Gastrocnemius medialis (tissue), 4 donors: ENCODE results near the gene PDE9A. TPM values are rescaled to one million over a fixed set of nuclear protein-coding genes. Genes with fewer than 3 reads are reported as not detected.

Experiments
- ATAC-seq, 2 donors: fragments of 150-250 bp; one replicate each; pipeline ENCODE4 v1.9.1; 2016
- DNase-seq, 2 donors: peaks; one replicate each; pipeline ENCODE4 v3.0.0-alpha.2; 2019
- H3K27ac ChIP-seq, 4 donors: fragments of 200-600 bp; sonication (generic); 1 replicate in 1 of 4; 2 replicates in 3 of 4; pipeline ENCODE4 v1.5.1; 2016 to 2018; ENCODE audit warnings: mild to moderate bottlenecking in 2 of 4, moderate library complexity in 1 of 4
- H3K27me3 ChIP-seq, 3 donors: fragments of 200-600 bp; sonication (generic) in 2 of 3; 1 replicate in 1 of 3; 2 replicates in 2 of 3; pipeline versions ENCODE4 v1.5.1 to v1.6.0; 2016 to 2019; ENCODE audit warnings: mild to moderate bottlenecking in 1 of 3, moderate library complexity in 1 of 3
- H3K36me3 ChIP-seq, 2 donors: fragments of 200-600 bp; sonication (generic) in 1 of 2; one replicate each; pipeline ENCODE4 v1.5.1; 2017 to 2018
- H3K4me1 ChIP-seq, 2 donors: fragments of 200-600 bp; sonication (generic) in 1 of 2; one replicate each; pipeline ENCODE4 v1.5.1; 2016 to 2017; ENCODE audit warnings: mild to moderate bottlenecking in 2 of 2
- H3K4me3 ChIP-seq, 4 donors: fragments of 200-600 bp; sonication (generic) in 3 of 4; 1 replicate in 1 of 4; 2 replicates in 3 of 4; pipeline ENCODE4 v1.5.1; 2016 to 2019; ENCODE audit warnings: mild to moderate bottlenecking in 2 of 4
- H3K9me3 ChIP-seq, 3 donors: fragments of 200-600 bp; sonication (generic) in 2 of 3; 1 replicate in 1 of 3; 2 replicates in 2 of 3; pipeline ENCODE4 v1.5.1; 2016 to 2019
- POLR2A ChIP-seq, 2 donors: fragments of 450-650 bp; IDR thresholded peaks; one replicate each; pipeline ENCODE4 v1.6.1; 2017; ENCODE audit warnings: antibody characterized with exemption in 2 of 2, mild to moderate bottlenecking in 2 of 2, moderate library complexity in 2 of 2
- in situ Hi-C, 4 donors: fragments of 200-750 bp; cut with MboI; loops; one replicate each; pipeline versions ENCODE4 v1.15.0 to v1.8.0; 2017; ENCODE audit warnings: low sequenced_read_pairs in 4 of 4
- intact Hi-C: fragments of 100-400 bp; cut with DNase I; formaldehyde crosslinking; loops from one replicate; pipeline ENCODE4 v1.15.1; 2023; ENCODE audit warnings: low total_unique reads
- total RNA-seq, 4 donors: library from RNA; depleted of rRNA; stranded (reverse); fragments of >200 nt; gene quantifications; one replicate each; pipeline versions ENCODE4 v1.1.0 to v1.2.3, GENCODE V29; 2016
- TF ChIP-seq, protein P1 (sequence below), 5 experiments: fragments of 450-650 bp in 3 of 5; fragments of 200-600 bp in 2 of 5; sonication (generic) in 2 of 5; IDR thresholded peaks in 4 of 5; conservative IDR thresholded peaks in 1 of 5; 1 replicate in 4 of 5; 2 replicates in 1 of 5; pipeline ENCODE4 v1.5.1; 2016 to 2019; ENCODE audit warnings: antibody characterized with exemption in 5 of 5, mild to moderate bottlenecking in 3 of 5, moderate library complexity in 3 of 5

Gene PDE9A
- total RNA-seq, 4 donors from 2014 or later, result 1.4 to 4.5 (median 1.8) TPM

DNA sequence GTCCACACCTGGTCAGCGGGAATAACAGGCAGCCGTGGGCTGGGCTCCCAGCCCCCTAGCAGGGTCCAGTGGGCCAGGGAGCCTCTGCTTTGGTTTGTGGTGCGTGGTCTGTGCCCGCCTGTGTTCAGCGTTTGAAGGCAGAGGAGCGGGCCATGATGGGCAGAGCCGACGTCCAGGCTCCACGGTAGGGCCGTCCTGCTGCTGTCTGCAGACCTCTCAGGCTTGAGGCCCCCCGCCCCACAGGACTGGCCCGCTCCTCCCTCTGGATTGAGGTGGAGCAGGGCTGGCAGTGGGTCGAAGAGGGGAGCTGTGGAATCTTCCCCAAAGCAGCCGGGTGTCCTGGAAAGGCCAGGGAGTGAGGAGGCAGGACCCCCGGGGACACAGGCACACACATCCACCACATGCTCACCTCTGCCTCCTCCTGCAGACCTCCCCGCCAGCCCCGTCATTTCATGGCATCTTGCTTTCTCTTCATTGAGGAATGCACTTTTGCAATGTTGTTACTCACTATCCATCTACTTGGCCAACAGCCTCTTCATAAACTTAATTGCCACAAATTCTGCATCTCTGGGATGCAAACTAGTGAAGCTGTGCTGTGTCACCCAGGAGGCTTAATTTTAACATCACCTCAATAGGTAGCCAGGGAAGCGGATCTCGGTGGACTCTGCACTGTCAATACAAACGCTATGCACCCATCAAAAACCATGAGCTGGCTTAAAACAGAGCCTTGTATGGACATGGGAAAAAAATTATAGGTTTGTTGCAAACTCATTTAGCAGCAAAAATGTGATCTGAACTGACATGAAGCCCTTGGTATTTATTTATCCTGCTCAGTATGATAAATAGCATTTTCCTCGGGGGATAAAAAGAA is 85.9 kb downstream of the PDE9A start:
- in situ Hi-C loops, result no loop called here

DNA sequence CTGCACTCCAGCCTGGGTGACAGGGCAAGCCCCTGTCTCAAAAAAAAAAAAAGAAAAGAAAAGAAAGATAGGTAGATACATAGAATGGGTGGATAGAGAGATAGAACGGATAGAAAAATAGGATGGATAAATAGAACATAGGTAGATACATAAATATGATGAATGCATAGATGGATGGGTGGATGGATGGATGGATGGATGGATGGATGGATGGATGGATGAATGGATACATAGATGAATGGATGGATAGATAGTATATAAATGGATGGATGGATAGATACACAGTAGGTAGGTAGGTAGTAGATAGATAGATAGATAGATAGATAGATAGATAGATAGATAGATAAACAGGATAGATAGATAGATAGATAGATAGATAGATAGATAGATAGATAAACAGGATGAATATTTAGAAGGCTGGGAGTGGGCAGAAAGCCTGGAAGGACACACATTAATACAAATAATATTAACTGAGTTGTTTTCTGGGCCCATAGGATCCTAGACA is 87.0 kb downstream of the PDE9A start:
- Histone ChIP-seq H3K27me3 (peaks cover 0 to 5% (median 0%) of the 10 kb centered on the region in 3 donors), H3K36me3 (no peaks in the 10 kb centered on the region), H3K4me3 (no peak overlapping the region), H3K4me1 (no peaks in the 10 kb centered on the region), H3K9me3 (no peaks in the 10 kb centered on the region), H3K27ac (no peak overlapping the region)
- intact Hi-C loops (no loop called here), in situ Hi-C loops (no loop called here)
- DNase-seq (no peak), ATAC-seq (no peak)
- no peak for TF ChIP-seq POLR2A (IDR thresholded peaks at IDR 0.05)
- TF ChIP-seq, protein P1, sequence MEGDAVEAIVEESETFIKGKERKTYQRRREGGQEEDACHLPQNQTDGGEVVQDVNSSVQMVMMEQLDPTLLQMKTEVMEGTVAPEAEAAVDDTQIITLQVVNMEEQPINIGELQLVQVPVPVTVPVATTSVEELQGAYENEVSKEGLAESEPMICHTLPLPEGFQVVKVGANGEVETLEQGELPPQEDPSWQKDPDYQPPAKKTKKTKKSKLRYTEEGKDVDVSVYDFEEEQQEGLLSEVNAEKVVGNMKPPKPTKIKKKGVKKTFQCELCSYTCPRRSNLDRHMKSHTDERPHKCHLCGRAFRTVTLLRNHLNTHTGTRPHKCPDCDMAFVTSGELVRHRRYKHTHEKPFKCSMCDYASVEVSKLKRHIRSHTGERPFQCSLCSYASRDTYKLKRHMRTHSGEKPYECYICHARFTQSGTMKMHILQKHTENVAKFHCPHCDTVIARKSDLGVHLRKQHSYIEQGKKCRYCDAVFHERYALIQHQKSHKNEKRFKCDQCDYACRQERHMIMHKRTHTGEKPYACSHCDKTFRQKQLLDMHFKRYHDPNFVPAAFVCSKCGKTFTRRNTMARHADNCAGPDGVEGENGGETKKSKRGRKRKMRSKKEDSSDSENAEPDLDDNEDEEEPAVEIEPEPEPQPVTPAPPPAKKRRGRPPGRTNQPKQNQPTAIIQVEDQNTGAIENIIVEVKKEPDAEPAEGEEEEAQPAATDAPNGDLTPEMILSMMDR (IDR thresholded peaks at IDR 0.05 in 4 of 5, conservative IDR thresholded peaks at IDR 0.05 in 1 of 5), result no peak

More for the DNA sequence above, 85.9 kb downstream of the PDE9A start:
- no peaks in the 10 kb centered on the region for H3K36me3 ChIP-seq
- no peak for DNase-seq
- no peaks in the 10 kb centered on the region for H3K4me1 ChIP-seq
- peaks cover 0 to 5% (median 0%) of the 10 kb centered on the region in 3 donors for H3K27me3 ChIP-seq
- H3K4me3 ChIP-seq, result no peak overlapping the region
- ATAC-seq, result no peak
- H3K27ac ChIP-seq, result peak overlapping the region; percentile 46 to 75 (median 72)
- TF ChIP-seq POLR2A (IDR thresholded peaks at IDR 0.05), result no peak
- TF ChIP-seq, protein P1 (IDR thresholded peaks at IDR 0.05 in 4 of 5, conservative IDR thresholded peaks at IDR 0.05 in 1 of 5), result no peak
- intact Hi-C loops, result no loop called here
- no peaks in the 10 kb centered on the region for H3K9me3 ChIP-seq

DNA sequence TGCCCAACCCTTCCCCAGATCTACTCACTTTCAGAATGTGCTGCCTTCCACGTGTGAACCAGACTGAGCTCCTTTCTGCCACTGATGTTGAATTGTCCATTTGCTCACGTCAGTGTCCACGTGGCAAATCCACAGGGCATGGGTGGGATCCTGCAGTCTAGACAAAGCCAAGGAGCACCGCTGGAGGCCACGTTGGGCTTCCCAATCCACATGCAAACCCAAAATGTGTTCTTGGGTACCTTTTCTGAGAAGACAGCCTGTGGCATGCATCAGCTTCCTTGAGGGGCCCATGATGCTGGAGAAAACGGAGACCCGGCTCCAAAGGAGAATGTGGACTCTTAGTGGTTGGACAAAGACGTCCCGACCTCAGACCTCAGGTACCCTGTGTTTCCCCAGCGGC is 87.6 kb downstream of the PDE9A start:
- DNase-seq (no peak), ATAC-seq (no peak)
- no peak overlapping the region for H3K4me3 ChIP-seq
- no peaks in the 10 kb centered on the region for H3K9me3 ChIP-seq
- intact Hi-C loops, result no loop called here
- in situ Hi-C loops, result no loop called here
- H3K36me3 ChIP-seq, result no peaks in the 10 kb centered on the region
- peak overlapping the region in 1 of 4 donors; percentile 37 for H3K27ac ChIP-seq
- H3K27me3 ChIP-seq, result peaks cover 0 to 5% (median 0%) of the 10 kb centered on the region in 3 donors
- TF ChIP-seq POLR2A (IDR thresholded peaks at IDR 0.05), result no peak
- TF ChIP-seq, protein P1 (IDR thresholded peaks at IDR 0.05 in 4 of 5, conservative IDR thresholded peaks at IDR 0.05 in 1 of 5), result no peak
- H3K4me1 ChIP-seq, result no peaks in the 10 kb centered on the region

DNA sequence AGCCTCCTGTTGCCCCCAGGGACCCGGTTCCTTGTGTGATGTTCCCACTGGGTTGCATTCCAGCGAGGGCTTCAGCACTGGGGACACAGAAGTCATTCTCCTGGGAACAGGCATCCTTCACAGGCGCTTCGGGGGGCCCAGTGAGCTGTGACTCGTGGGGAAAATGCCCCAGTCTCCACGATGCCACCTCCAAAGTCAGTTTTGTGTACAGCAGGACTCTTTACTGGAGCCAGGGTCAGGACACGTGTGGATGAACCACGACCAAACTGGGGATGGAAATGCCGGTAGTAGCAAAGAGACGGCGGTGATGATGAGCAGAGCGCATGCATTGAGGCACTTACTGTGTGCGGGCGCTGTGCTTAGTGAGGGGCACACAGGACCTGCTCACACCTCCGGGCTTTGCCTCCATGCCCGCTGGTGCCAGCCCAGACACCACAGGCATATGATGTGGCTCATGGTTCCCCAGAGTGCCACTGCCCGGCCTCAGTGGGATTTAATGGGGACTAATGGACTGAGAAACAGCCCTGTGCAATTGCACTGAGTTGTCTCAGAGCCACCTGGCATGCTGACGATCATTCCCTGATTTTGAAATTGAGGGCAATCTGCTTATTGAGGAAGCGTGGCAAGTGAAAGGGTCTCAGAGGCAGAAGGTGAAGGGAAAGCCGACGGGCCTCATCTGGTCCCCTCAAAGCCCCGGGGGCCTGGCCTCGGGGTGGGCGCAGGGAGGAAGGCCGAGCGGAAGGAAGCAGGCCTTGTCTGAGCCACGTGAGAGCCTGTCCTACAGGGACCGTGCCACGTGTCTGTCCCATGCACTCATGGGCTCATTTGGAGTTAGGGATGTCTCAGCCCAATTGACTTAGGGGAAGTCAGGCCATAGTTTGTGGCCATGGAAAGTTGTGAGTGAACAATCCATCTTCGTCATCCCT is 91.4 kb downstream of the PDE9A start:
- intact Hi-C loops, result no loop called here
- no peak overlapping the region for H3K27ac ChIP-seq
- H3K36me3 ChIP-seq, result no peaks in the 10 kb centered on the region

More for the DNA sequence above, 91.4 kb downstream of the PDE9A start:
- Histone ChIP-seq H3K4me3 (no peak overlapping the region), H3K9me3 (no peaks in the 10 kb centered on the region), H3K4me1 (no peaks in the 10 kb centered on the region), H3K27me3 (peaks cover 0 to 5% (median 0%) of the 10 kb centered on the region in 3 donors)
- TF ChIP-seq, protein P1 (IDR thresholded peaks at IDR 0.05 in 4 of 5, conservative IDR thresholded peaks at IDR 0.05 in 1 of 5), result no peak
- TF ChIP-seq POLR2A (IDR thresholded peaks at IDR 0.05), result no peak
- ATAC-seq, result no peak
- in situ Hi-C loops, result no loop called here
- no peak for DNase-seq
